ENCODE measurements around the gene HYLS1. TPM values are rescaled to one million over a fixed set of nuclear protein-coding genes. Genes with fewer than 3 reads are reported as not detected.

HYLS1 gene
- total RNA-seq, 2 experiments from 2014 or later, result 1.2 to 1.3 TPM

DNA sequence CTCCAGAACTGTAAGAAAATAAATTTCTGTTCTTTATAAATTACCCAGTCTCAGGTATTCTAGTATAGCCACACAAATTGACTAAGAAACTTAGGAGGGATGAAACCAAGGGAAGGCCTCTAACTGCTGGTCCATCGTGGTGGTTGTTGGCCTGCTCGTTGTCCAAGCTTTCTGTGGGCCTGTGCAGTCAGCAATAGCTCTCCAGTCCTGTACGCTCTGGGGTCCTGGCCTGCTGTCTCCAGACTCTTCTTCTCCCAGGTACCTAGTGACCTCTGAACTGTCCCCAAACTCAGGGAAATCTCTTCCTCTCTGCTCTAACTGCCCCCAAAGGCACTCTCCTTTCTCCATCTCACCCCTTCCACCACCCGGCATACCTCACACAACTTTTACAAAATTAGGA lies 52.7 kb downstream of the HYLS1 start:
- POLR2A ChIA-PET, result no interaction called here
- Mint-ChIP-seq H3K27ac (no peak overlapping the region), H3K4me3 (no peak overlapping the region)

DNA sequence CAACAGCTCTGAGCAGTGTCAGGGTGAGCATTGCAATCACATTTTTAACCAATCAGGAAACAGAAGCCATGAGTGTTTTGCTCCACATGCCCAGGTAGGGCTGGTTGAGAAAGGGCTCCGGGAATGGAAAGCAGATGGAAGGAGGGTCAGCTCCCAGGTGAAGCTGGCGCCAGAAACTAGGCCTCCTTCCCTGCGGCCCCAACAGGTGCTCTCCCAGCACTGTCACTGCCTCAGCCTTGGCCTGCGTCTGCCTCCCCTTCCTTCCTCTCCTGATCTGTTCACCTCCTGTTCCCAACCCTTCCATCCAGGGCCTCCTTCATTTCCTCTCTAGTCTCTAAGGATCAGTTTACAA lies 53.8 kb downstream of the HYLS1 start:
- CTCF ChIA-PET, result interaction anchor here (2.3 kb wide), 1 partner anchor 16 kb away, joined by 6 read pairs; no protein-coding TSS in a partner anchor
- no peak for DNase-seq
- intact Hi-C loops (cut with DNase I, micrococcal nuclease), result loop anchor here in 1 of 2 experiments (5.0 kb wide), 1 partner anchor 181 kb away; no protein-coding TSS in a partner anchor

More for the DNA sequence above, 52.7 kb downstream of the HYLS1 start:
- Mint-ChIP-seq H3K36me3 (ENCODE audit: low read depth) (no peaks in the 10 kb centered on the region), H3K4me1 (ENCODE audit: low read depth) (peaks cover 6% of the 10 kb centered on the region), H3K9me3 (no peaks in the 10 kb centered on the region), H3K27me3 (no peaks in the 10 kb centered on the region)
- Histone ChIP-seq H3K27ac (ENCODE audit: low read depth in 1 of 2, low read length in 2 of 2) (no peak overlapping the region), H3K36me3 (ENCODE audit: insufficient read depth, low read length) (no peaks in the 10 kb centered on the region), H3K27me3 (ENCODE audit: control insufficient read depth in 1 of 2, insufficient read depth in 2 of 2, low read length in 2 of 2) (peaks cover 0 to 3% of the 10 kb centered on the region in 2 experiments), H3K9me3 (ENCODE audit: control insufficient read depth in 1 of 2, insufficient read depth in 1 of 2, low read length in 2 of 2) (no peaks in the 10 kb centered on the region), H3K4me1 (ENCODE audit: insufficient read depth, low read length) (peaks cover 14% of the 10 kb centered on the region), H3K4me3 (ENCODE audit: low read length) (no peak overlapping the region)
- CTCF ChIA-PET, result interaction anchor here (2.3 kb wide), 1 partner anchor 15 kb away, joined by 6 read pairs; no protein-coding TSS in a partner anchor
- DNase-seq, result no peak
- intact Hi-C loops (cut with DNase I, micrococcal nuclease), result loop anchor here in 1 of 2 experiments (5.0 kb wide), 1 partner anchor 182 kb away; no protein-coding TSS in a partner anchor
- TF ChIP-seq, protein P1, sequence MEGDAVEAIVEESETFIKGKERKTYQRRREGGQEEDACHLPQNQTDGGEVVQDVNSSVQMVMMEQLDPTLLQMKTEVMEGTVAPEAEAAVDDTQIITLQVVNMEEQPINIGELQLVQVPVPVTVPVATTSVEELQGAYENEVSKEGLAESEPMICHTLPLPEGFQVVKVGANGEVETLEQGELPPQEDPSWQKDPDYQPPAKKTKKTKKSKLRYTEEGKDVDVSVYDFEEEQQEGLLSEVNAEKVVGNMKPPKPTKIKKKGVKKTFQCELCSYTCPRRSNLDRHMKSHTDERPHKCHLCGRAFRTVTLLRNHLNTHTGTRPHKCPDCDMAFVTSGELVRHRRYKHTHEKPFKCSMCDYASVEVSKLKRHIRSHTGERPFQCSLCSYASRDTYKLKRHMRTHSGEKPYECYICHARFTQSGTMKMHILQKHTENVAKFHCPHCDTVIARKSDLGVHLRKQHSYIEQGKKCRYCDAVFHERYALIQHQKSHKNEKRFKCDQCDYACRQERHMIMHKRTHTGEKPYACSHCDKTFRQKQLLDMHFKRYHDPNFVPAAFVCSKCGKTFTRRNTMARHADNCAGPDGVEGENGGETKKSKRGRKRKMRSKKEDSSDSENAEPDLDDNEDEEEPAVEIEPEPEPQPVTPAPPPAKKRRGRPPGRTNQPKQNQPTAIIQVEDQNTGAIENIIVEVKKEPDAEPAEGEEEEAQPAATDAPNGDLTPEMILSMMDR (IDR thresholded peaks at IDR 0.05), result no peak
- ATAC-seq (ENCODE audit: poor library complexity), result no peak

DNA sequence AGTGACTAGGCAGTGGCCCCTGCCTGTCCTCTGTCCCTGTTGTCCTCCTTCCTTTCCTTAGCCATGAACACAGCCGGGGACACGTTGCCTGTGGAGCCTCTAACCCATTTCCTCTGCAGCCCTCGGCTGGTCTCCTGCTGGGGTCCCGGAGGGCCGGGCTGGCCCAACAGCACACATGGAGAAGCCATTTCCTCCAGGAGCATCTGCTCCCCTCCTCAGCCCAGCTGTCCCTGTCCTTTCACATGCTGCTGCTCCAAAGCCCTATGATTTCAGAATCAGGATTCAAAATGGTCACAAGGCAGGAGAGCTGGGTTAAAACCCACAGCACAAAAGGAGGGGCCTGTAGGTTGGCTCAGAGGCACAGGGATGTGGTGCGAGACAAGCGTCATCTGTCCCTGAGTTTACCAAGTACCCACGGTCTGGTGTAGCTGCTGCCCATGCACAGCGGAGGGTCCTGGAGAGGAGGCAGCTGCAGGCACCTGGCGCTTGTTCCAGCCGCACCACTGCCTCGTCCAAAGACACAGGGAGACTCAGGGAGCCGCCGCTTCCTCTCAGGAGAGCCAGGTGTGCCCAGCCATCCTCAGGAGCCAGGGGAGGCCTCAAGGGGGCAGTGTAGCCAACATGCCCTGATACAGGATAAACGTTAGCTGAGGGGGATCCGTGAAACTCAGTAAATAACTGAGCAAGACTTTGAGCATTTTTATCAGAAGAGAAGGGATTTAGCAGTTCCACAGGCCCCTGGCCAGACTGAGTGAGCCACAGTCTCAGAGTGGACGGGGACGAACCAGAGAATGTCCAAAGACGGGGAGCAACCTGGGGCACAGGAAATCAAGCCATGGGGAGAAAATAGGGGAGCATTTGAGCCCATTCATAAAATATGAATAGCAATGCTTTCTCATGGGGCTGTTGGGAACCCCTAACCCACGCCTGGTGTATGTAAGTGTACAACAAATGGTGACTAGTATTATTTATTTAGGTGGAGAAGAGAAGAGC lies 54.4 kb downstream of the HYLS1 start:
- H3K36me3 Mint-ChIP-seq (ENCODE audit: low read depth), result no peaks in the 10 kb centered on the region
- POLR2A ChIA-PET, result no interaction called here
- H3K27me3 ChIP-seq (ENCODE audit: control insufficient read depth in 1 of 2, insufficient read depth in 2 of 2, low read length in 2 of 2), result peaks cover 0 to 3% of the 10 kb centered on the region in 2 experiments
- no peaks in the 10 kb centered on the region for H3K36me3 ChIP-seq (ENCODE audit: insufficient read depth, low read length)
- no peaks in the 10 kb centered on the region for H3K9me3 Mint-ChIP-seq
- H3K4me3 Mint-ChIP-seq, result no peak overlapping the region
- CTCF ChIA-PET, result interaction anchor here (1.0 to 2.3 kb wide), 2 partner anchors 16 to 252 kb away, joined by 4 to 6 read pairs; no protein-coding TSS in a partner anchor
- intact Hi-C loops (cut with DNase I, micrococcal nuclease), result loop anchor here (1.0 to 5.0 kb wide), 3 partner anchors 180 to 252 kb away; no protein-coding TSS in a partner anchor
- DNase-seq (peak; percentile 11 to 64 (median 34)), ATAC-seq (ENCODE audit: poor library complexity) (no peak)
- H3K4me3 ChIP-seq (ENCODE audit: low read length), result no peak overlapping the region
- peaks cover 6% of the 10 kb centered on the region for H3K4me1 Mint-ChIP-seq (ENCODE audit: low read depth)
- H3K27ac Mint-ChIP-seq, result no peak overlapping the region
- no peaks in the 10 kb centered on the region for H3K27me3 Mint-ChIP-seq
- H3K4me1 ChIP-seq (ENCODE audit: insufficient read depth, low read length), result peaks cover 14% of the 10 kb centered on the region
- no peak overlapping the region for H3K27ac ChIP-seq (ENCODE audit: low read depth in 1 of 2, low read length in 2 of 2)
- no peaks in the 10 kb centered on the region for H3K9me3 ChIP-seq (ENCODE audit: control insufficient read depth in 1 of 2, insufficient read depth in 1 of 2, low read length in 2 of 2)
- TF ChIP-seq, protein P1 (IDR thresholded peaks at IDR 0.05), result peak; percentile 62

More for the DNA sequence above, 53.8 kb downstream of the HYLS1 start:
- H3K36me3 Mint-ChIP-seq (ENCODE audit: low read depth), result no peaks in the 10 kb centered on the region
- Histone ChIP-seq H3K27me3 (ENCODE audit: control insufficient read depth in 1 of 2, insufficient read depth in 2 of 2, low read length in 2 of 2) (peaks cover 0 to 3% of the 10 kb centered on the region in 2 experiments), H3K4me3 (ENCODE audit: low read length) (no peak overlapping the region), H3K27ac (ENCODE audit: low read depth in 1 of 2, low read length in 2 of 2) (no peak overlapping the region), H3K9me3 (ENCODE audit: control insufficient read depth in 1 of 2, insufficient read depth in 1 of 2, low read length in 2 of 2) (no peaks in the 10 kb centered on the region), H3K36me3 (ENCODE audit: insufficient read depth, low read length) (no peaks in the 10 kb centered on the region), H3K4me1 (ENCODE audit: insufficient read depth, low read length) (peaks cover 14% of the 10 kb centered on the region)
- no peaks in the 10 kb centered on the region for H3K9me3 Mint-ChIP-seq
- ATAC-seq (ENCODE audit: poor library complexity), result no peak
- POLR2A ChIA-PET, result no interaction called here
- no peaks in the 10 kb centered on the region for H3K27me3 Mint-ChIP-seq
- H3K4me3 Mint-ChIP-seq, result no peak overlapping the region
- H3K27ac Mint-ChIP-seq, result no peak overlapping the region
- peaks cover 6% of the 10 kb centered on the region for H3K4me1 Mint-ChIP-seq (ENCODE audit: low read depth)
- TF ChIP-seq, protein P1 (IDR thresholded peaks at IDR 0.05), result no peak

All from CD4-positive, alpha-beta T cell (primary cell).